ENCODE results near the gene SLC15A1. TPM values are rescaled to one million over a fixed set of nuclear protein-coding genes. Genes with fewer than 3 reads are reported as not detected.

Gene SLC15A1
- total RNA-seq, 2 donors from 2014 or later = 2.4 to 38.5 TPM

DNA sequence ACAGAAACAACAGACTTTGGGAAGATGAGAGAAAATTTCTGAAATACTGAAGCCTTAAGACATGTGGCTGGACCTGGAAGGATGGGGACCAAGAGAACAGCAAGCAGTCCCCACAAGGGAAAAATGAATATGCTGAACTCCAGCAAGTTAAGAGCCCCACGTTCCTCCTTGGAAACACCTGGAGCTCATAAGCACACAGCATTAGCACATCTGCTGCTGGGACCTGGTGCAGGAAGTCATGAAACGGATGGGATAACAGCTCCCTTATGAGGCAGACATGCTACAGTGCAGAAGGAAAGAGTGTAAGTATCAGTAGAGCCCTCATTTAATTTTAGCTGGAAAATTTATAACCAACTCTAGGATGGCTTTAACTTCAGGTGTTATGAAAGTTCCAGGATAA, 67.3 kb downstream of the SLC15A1 start:
- no peak for DNase-seq
- no peak overlapping the region for H3K4me3 ChIP-seq
- H3K27ac ChIP-seq = no peak overlapping the region
- intact Hi-C loops (cut with DNase I) = no loop called here
- no peaks in the 10 kb centered on the region for H3K36me3 ChIP-seq
- no peak overlapping the region for H3K9ac ChIP-seq (ENCODE audit: low read depth in 2 of 2, low read length in 2 of 2)
- H3K4me1 ChIP-seq = no peaks in the 10 kb centered on the region
- H3K27me3 ChIP-seq = no peaks in the 10 kb centered on the region
- TF ChIP-seq, protein P1, sequence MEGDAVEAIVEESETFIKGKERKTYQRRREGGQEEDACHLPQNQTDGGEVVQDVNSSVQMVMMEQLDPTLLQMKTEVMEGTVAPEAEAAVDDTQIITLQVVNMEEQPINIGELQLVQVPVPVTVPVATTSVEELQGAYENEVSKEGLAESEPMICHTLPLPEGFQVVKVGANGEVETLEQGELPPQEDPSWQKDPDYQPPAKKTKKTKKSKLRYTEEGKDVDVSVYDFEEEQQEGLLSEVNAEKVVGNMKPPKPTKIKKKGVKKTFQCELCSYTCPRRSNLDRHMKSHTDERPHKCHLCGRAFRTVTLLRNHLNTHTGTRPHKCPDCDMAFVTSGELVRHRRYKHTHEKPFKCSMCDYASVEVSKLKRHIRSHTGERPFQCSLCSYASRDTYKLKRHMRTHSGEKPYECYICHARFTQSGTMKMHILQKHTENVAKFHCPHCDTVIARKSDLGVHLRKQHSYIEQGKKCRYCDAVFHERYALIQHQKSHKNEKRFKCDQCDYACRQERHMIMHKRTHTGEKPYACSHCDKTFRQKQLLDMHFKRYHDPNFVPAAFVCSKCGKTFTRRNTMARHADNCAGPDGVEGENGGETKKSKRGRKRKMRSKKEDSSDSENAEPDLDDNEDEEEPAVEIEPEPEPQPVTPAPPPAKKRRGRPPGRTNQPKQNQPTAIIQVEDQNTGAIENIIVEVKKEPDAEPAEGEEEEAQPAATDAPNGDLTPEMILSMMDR (IDR thresholded peaks at IDR 0.05) = no peak
- no peaks in the 10 kb centered on the region for H3K9me3 ChIP-seq

DNA sequence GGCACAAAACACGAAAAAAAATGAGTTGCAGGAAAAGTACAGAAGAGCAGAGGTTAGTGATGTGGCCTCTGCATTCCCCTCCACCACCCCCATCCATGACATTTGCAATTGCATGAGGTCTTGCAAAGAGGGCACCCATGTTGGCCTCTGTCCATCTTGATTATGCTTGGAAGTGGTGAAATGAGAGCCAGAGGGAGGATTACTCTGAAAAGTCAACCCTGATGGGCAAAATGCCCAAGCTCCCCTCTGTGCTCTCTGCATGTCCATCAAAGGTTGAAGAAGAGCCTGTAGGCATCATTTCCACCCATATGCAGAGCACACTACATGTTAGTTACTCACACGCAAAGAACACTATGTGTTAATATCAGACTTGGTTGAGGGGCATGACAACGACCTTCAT, 71.4 kb downstream of the SLC15A1 start:
- H3K9ac ChIP-seq (ENCODE audit: low read depth in 2 of 2, low read length in 2 of 2) = no peak overlapping the region
- no peak overlapping the region for H3K27ac ChIP-seq
- DNase-seq = no peak
- no peaks in the 10 kb centered on the region for H3K27me3 ChIP-seq
- H3K9me3 ChIP-seq = no peaks in the 10 kb centered on the region
- TF ChIP-seq, protein P1 (IDR thresholded peaks at IDR 0.05) = no peak
- H3K36me3 ChIP-seq = no peaks in the 10 kb centered on the region
- no peak overlapping the region for H3K4me3 ChIP-seq
- no peaks in the 10 kb centered on the region for H3K4me1 ChIP-seq
- intact Hi-C loops (cut with DNase I) = no loop called here

DNA sequence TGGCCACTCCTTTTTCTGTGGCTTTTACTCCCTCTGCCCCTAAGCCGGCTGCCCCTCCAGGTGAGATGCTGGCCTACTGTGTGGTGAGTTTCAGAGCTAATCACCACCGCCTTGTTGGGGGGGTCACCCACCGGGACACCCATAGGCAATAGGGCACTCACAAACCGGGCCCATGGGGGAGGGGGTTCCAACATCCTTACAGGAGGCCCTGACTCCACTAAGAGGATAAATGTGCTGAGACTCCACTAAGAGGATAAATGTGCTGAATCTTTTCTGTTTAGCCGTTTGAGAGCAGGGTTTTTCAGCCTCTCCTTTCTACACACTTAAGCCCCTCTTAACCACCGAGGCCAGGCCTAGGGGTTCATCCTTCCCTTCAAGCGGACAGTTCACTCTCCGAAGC, 73.7 kb downstream of the SLC15A1 start:
- Histone ChIP-seq H3K27me3 (no peaks in the 10 kb centered on the region), H3K9ac (ENCODE audit: low read depth in 2 of 2, low read length in 2 of 2) (no peak overlapping the region)
- intact Hi-C loops (cut with DNase I) = loop anchor here (10.0 kb wide), 1 partner anchor 166 kb away; no protein-coding TSS in a partner anchor

DNA sequence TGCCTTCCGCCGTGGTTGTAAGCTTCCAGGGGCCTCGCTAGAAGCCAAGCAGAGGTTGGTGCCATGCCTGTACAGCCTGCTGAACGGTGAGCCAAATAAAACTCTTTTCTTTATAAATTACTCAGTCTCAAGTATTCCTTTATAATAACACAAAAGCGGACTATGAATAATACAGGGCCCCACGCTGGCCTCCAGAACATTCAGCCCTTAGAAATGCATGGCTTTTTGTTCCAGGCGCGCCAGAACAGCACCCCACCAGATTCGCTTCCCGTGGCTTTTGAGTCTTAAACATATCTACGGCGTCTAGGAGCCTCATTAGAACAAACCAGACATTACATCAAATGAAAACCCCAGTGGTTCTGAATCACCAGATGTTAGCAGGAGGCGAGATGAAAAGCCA, 75.1 kb downstream of the SLC15A1 start:
- Histone ChIP-seq H3K36me3 (no peaks in the 10 kb centered on the region), H3K27me3 (no peaks in the 10 kb centered on the region), H3K4me1 (no peaks in the 10 kb centered on the region), H3K27ac (no peak overlapping the region), H3K9ac (ENCODE audit: low read depth in 2 of 2, low read length in 2 of 2) (no peak overlapping the region), H3K9me3 (no peaks in the 10 kb centered on the region), H3K4me3 (no peak overlapping the region)
- no peak for DNase-seq
- TF ChIP-seq, protein P1 (IDR thresholded peaks at IDR 0.05) = no peak
- intact Hi-C loops (cut with DNase I) = loop anchor here (10.0 kb wide), 1 partner anchor 167 kb away; no protein-coding TSS in a partner anchor

More for the DNA sequence above, 73.7 kb downstream of the SLC15A1 start:
- no peak for DNase-seq
- Histone ChIP-seq H3K4me1 (no peaks in the 10 kb centered on the region), H3K36me3 (no peaks in the 10 kb centered on the region), H3K4me3 (no peak overlapping the region), H3K9me3 (no peaks in the 10 kb centered on the region), H3K27ac (no peak overlapping the region)
- TF ChIP-seq, protein P1 (IDR thresholded peaks at IDR 0.05) = no peak

DNA sequence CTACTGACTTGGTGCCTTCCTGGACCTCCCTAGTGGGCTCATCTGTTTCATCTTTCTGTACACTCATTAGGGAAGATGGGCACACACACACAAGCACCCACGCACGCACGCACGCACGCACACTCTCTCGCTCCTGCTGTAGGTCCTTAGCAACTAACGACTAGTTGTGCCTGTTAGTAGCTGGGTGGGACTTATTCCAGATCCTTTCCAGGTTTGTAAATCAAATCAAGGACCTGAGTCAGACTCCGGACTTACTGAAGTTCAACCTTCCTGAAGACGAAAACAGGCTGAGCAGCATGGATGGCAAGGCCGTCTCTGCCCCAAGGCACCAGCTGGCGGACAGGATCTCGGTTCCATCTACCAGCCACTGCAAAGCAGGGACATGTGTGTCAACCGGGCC, 76.2 kb downstream of the SLC15A1 start:
- Histone ChIP-seq H3K4me3 (no peak overlapping the region), H3K9ac (ENCODE audit: low read depth in 2 of 2, low read length in 2 of 2) (no peak overlapping the region), H3K36me3 (no peaks in the 10 kb centered on the region), H3K27me3 (no peaks in the 10 kb centered on the region), H3K27ac (no peak overlapping the region), H3K9me3 (no peaks in the 10 kb centered on the region), H3K4me1 (no peaks in the 10 kb centered on the region)
- DNase-seq = no peak
- TF ChIP-seq, protein P1 (IDR thresholded peaks at IDR 0.05) = no peak
- intact Hi-C loops (cut with DNase I) = loop anchor here (10.0 kb wide), 1 partner anchor 169 kb away; no protein-coding TSS in a partner anchor

Data from colonic mucosa (tissue), 4 donors.